NB4 (cell line): ENCODE data around the gene CCNL1.

Source experiments
- DNase-seq: peaks from one replicate; pipeline ENCODE4 v3.0.0; 2010; ENCODE audit warnings: low read depth
- H3K4me3 ChIP-seq: one replicate; pipeline ENCODE4 v1.5.1; 2011; ENCODE audit warnings: mild to moderate bottlenecking, low read depth, low read length, moderate library complexity
- MYC ChIP-seq: IDR thresholded peaks from 2 replicates; pipeline ENCODE4 v1.6.1; 2011; ENCODE audit warnings: low read depth, low read length
- POLR2A ChIP-seq: IDR thresholded peaks from 2 replicates; pipeline ENCODE4 v1.6.1; 2011; ENCODE audit warnings: mild to moderate bottlenecking; ENCODE audit not compliant: insufficient read length; ENCODE audit errors: extremely low read depth
- TF ChIP-seq, protein P1 (sequence below): IDR thresholded peaks from 2 replicates; pipeline ENCODE4 v1.6.1; 2011; ENCODE audit warnings: low read depth, low read length
- TF ChIP-seq, protein P2 (sequence below): IDR thresholded peaks from one replicate; pipeline ENCODE4 v1.5.1; 2012; ENCODE audit warnings: low read depth, low read length

Gene CCNL1

DNA sequence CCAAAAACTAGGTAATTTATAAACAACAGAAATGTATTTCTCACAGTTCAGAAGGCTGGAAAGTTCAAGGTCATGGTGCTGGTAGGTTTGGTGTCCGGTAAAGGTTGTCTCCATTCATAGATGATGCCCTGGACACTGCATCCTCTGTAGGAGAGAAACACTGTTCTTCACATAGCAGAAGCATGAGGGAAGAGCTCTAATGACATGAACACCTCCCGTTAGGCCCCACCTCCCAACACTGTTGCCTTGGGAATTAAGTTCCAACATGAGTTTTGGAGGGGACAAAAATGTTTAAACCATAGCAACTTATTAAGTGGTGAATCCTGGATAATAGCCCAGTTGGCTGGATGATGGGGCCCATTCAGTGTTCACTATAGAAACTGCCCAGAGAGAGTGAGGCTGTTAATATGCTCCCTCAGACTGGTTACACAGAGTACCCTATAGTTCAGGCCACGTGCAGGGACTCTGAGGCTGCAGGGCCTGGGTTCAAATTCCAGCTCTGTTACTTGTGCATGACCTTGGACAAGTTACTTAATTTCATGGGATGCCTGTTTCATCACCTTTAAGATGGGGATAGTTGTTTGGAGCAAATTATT lies 37.0 kb downstream of the CCNL1 start:
- no peak for DNase-seq
- TF ChIP-seq, protein P1, sequence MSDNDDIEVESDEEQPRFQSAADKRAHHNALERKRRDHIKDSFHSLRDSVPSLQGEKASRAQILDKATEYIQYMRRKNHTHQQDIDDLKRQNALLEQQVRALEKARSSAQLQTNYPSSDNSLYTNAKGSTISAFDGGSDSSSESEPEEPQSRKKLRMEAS, result no peak
- TF ChIP-seq MYC (no peak), POLR2A (no peak)
- TF ChIP-seq, protein P2, sequence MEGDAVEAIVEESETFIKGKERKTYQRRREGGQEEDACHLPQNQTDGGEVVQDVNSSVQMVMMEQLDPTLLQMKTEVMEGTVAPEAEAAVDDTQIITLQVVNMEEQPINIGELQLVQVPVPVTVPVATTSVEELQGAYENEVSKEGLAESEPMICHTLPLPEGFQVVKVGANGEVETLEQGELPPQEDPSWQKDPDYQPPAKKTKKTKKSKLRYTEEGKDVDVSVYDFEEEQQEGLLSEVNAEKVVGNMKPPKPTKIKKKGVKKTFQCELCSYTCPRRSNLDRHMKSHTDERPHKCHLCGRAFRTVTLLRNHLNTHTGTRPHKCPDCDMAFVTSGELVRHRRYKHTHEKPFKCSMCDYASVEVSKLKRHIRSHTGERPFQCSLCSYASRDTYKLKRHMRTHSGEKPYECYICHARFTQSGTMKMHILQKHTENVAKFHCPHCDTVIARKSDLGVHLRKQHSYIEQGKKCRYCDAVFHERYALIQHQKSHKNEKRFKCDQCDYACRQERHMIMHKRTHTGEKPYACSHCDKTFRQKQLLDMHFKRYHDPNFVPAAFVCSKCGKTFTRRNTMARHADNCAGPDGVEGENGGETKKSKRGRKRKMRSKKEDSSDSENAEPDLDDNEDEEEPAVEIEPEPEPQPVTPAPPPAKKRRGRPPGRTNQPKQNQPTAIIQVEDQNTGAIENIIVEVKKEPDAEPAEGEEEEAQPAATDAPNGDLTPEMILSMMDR, result no peak
- no peak overlapping the region for H3K4me3 ChIP-seq

DNA sequence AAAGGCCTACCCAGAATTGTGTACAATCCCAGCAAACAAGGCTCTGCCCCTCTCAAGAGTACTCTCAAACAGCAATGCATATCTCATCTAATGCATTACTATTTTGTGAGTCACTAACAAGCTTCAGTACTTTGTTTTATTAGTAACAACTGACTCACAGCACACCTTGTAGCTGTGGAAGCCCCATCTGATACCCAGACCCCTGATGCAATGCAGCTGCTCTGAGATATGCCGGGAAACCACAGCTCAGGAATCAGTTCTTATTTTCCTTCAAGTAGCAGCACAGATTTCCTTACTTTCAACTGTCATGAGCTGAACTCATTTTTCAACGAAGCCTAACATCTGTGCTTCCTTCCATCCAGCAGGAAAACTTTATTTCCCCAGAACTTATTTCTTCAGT lies 37.8 kb downstream of the CCNL1 start:
- no peak for DNase-seq
- H3K4me3 ChIP-seq, result no peak overlapping the region
- TF ChIP-seq, protein P1, result no peak
- TF ChIP-seq POLR2A (no peak), MYC (no peak)
- TF ChIP-seq, protein P2, result no peak

DNA sequence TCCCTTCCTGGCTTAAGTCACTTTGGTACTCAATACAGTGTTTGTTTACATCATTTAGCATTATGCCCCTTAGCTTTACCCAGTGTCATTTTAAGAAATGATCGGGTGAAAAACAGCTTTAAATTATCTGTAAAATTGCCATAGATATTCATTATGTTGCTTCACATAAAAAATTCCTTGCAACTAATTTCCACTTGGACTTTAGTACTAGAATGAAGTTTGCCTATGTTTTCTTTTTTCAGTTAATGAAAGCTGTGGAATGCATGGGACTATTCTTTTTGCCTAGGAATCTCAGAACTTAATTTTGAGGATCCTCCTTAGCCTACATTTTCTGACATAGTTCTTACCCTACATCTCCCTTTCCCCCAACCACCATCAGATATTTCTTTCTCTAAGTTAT lies 38.4 kb downstream of the CCNL1 start:
- DNase-seq, result no peak
- H3K4me3 ChIP-seq, result no peak overlapping the region
- TF ChIP-seq POLR2A (no peak), MYC (no peak)
- TF ChIP-seq, protein P2, result no peak
- TF ChIP-seq, protein P1, result no peak

DNA sequence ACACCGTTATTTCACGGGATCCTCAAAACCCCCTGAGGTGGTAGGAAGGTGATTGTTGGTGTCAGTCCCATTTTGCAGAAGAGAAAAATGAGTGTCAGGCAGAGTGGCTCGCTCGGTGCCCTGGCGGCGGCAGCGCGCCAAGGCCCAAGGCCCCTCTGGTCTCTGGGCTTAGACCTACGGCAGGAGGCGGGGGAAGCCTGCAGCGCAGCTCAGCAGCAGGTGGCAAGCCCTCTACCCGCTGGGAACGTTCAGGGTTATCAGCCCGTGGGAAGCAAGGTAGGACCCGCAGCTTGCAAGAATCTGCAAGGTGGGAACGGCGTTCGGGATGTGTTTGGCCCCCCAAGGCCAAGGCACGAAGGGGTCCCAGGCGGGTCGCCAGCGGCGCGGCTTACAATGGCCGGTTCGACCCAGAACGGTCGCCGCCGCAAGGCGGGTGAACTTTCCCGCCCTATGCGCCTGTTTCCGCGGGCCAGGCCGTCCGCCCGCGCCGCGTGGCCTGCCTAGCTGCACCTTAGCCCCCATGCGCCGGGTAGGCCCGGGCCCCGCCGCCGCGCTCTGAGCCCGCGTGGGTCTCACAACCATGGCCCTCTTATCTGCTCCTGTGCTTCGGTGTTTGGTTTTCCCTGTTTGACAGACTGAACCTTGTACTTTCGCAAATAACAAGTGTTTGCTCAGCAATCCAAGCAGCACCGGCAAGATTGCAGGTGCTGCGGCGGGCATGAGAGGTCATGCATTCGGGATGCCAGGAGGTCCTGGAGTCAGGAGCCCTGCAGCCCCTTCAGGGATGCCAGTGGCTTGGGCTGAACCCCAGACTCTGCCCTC lies 39.7 kb downstream of the CCNL1 start:
- TF ChIP-seq, protein P2, result no peak
- TF ChIP-seq, protein P1, result no peak
- TF ChIP-seq MYC (no peak), POLR2A (no peak)
- DNase-seq, result no peak
- no peak overlapping the region for H3K4me3 ChIP-seq

DNA sequence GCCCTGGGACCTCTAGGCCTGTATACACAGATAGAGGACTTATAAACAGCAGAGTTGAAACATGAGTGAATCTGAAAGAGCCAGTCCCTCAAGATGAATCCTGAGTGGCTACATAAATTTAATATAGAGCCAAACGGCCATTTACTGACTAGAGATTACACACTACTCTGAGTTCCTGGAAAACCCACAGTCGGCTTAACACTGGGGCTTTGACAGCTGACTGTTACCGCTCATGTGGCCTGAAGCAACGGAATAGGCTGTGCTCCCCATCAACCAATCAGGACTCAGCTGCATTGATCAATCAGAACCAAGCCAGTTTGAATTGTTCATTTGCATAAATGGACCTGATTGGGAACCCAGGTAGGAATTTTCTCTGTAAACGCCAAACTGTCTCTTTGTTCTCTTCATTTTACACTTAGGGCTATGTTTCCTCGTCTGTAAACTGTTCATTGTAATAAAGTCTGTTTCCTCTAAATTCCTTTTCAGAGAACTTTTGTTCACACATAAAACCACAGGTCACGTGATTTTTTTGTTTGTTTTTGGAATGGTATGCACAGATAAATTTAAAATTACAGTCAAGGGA lies 40.5 kb downstream of the CCNL1 start:
- DNase-seq, result no peak
- TF ChIP-seq, protein P2, result no peak
- TF ChIP-seq POLR2A (no peak), MYC (no peak)
- TF ChIP-seq, protein P1, result no peak
- H3K4me3 ChIP-seq, result no peak overlapping the region
